ENCODE results near the gene ACAD10.
"Not testable (repeated sequence)": the region's sequence is repeated elsewhere in the genome, so short reads cannot be mapped to it uniquely, and the experiment has no call there.

ACAD10 gene

DNA sequence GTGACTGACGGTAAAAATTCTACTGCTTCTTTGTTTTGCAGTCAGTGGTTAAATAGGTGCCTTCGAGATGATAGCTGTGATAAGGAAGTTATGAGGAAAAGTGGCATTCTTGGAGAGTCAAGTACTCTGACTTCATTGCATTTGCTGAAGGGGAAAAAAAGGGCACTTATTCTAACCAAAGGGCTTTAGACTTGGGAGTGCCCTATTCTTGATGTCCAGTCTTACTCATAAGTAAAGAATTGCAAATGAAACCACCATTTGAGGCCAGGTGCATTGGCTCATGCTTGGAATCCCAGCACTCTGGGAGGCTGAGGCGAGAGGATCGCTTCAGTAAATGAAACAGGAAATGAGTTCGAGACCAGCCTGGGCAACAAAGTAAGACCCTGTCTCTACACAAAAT, 40.4 kb upstream of the ACAD10 start:
- POLR2A ChIA-PET, result no interaction called here
- DNase-seq (ENCODE audit: extremely low spot score), result no peak
- no peak for TF ChIP-seq FOXA1 (IDR thresholded peaks at IDR 0.05)
- no peak for TF ChIP-seq FOXK2 (IDR thresholded peaks at IDR 0.05)
- TF ChIP-seq BHLHE40 (IDR thresholded peaks at IDR 0.05; ENCODE audit: borderline replicate concordance), result no peak
- TF ChIP-seq SUZ12 (IDR thresholded peaks at IDR 0.05), result no peak
- no peak for TF ChIP-seq CTBP1 (IDR thresholded peaks at IDR 0.05; ENCODE audit: borderline replicate concordance)
- TF ChIP-seq LEF1 (IDR thresholded peaks at IDR 0.05; ENCODE audit: borderline replicate concordance), result no peak

DNA sequence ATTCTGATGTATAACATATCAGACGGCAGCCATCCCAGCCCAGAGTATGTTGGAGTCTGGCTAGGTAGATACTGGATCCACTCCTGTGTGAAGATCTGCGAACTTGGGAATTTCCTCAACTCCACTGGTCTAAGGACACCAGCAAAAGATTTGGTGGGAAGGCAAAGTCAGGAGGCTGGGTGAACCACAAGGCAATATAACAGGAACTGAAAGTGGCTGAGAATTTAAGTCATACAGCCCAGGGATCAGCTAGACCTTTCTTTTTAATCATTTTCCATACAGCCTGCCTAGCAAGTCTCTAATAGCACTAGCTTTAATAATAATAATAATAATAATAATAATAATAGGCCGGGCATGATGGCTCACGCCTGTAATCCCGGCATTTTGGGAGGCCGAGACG, 34.9 kb upstream of the ACAD10 start:
- CTCF ChIA-PET, result no interaction called here
- TF ChIP-seq LEF1 (IDR thresholded peaks at IDR 0.05; ENCODE audit: borderline replicate concordance) (no peak), SUZ12 (IDR thresholded peaks at IDR 0.05) (no peak), ARNT (IDR thresholded peaks at IDR 0.05) (no peak), FOXA1 (IDR thresholded peaks at IDR 0.05) (no peak), ZNF384 (IDR thresholded peaks at IDR 0.05) (no peak), FOXK2 (IDR thresholded peaks at IDR 0.05) (no peak), FOXM1 (IDR thresholded peaks at IDR 0.05; ENCODE audit: borderline replicate concordance) (no peak), NFRKB (IDR thresholded peaks at IDR 0.05) (no peak)
- DNase-seq (ENCODE audit: extremely low spot score), result no peak
- POLR2A ChIA-PET, result no interaction called here

More for the DNA sequence above, 40.4 kb upstream of the ACAD10 start:
- CTCF ChIA-PET, result no interaction called here

DNA sequence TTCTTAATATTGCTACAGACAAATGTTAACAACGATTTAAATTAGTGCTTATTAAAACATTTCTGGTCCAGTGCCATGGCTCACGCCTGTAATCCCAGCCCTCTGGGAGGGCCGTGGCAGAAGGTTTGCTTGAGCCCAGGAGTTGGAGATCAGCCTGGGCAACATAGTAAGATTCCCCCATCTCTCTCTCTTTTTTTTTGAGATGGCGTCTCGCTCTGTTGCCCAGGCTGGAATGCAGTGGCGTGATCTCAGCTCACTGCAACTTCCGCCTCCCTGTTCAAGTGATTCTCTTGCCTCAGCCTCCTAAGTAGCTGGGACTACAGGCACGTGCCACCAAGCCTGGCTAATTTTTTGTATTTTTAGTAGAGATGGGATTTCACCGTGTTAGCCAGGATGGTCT, 33.3 kb upstream of the ACAD10 start:
- DNase-seq (ENCODE audit: extremely low spot score); CTCF ChIA-PET; POLR2A ChIA-PET: not testable (repeated sequence)

DNA sequence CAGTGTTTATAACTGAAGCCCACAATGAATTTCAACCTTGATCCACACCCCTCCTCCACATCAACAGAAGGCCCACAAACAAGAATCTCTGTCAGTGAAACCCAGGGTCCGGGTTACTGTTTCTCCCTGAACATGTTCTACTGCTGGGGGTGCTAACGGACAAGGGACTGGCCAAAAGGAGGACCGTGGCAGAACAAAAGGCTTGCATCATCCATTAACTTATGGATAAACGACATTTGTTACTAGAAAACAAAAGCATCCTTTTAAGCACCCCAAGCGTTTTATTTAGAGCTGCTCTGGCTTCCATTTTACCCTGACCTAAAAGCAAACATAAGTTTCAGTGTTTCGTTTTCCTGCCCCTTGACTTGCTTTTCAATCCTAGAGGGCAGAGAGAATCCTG, 32.3 kb upstream of the ACAD10 start:
- POLR2A ChIA-PET, result no interaction called here

DNA sequence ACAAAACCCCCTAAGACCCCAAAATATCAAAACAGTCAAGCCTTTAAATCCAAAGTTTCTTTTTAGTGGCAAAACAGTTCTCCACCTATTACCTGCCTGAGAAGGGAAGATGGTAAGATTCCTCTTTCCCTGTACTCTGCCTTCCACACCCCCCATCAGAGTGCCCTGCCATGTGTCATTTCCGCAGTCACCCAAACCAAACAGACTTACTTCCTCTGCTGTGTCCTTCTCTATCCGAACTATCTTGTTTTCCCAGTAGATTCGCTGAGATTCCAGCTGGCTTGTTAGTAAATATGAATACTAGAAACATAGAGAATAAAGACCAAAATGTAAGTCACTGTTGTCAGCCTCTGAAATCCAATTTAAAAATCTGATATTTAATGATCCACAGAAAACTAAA, 30.5 kb upstream of the ACAD10 start:
- DNase-seq (ENCODE audit: extremely low spot score), result no peak
- TF ChIP-seq, protein P1, sequence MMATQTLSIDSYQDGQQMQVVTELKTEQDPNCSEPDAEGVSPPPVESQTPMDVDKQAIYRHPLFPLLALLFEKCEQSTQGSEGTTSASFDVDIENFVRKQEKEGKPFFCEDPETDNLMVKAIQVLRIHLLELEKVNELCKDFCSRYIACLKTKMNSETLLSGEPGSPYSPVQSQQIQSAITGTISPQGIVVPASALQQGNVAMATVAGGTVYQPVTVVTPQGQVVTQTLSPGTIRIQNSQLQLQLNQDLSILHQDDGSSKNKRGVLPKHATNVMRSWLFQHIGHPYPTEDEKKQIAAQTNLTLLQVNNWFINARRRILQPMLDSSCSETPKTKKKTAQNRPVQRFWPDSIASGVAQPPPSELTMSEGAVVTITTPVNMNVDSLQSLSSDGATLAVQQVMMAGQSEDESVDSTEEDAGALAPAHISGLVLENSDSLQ (IDR thresholded peaks at IDR 0.05), result no peak
- TF ChIP-seq ARNT (IDR thresholded peaks at IDR 0.05) (no peak), FOXA1 (IDR thresholded peaks at IDR 0.05) (no peak), LEF1 (IDR thresholded peaks at IDR 0.05; ENCODE audit: borderline replicate concordance) (no peak), FOXK2 (IDR thresholded peaks at IDR 0.05) (no peak), ELF4 (IDR thresholded peaks at IDR 0.05) (no peak), ZNF384 (IDR thresholded peaks at IDR 0.05) (no peak), CTBP1 (IDR thresholded peaks at IDR 0.05; ENCODE audit: borderline replicate concordance) (no peak), HDGF (IDR thresholded peaks at IDR 0.05; ENCODE audit: borderline replicate concordance) (no peak), NFRKB (IDR thresholded peaks at IDR 0.05) (no peak), SUZ12 (IDR thresholded peaks at IDR 0.05) (no peak), L3MBTL2 (conservative IDR thresholded peaks at IDR 0.05) (no peak), BHLHE40 (IDR thresholded peaks at IDR 0.05; ENCODE audit: borderline replicate concordance) (no peak), FOXM1 (IDR thresholded peaks at IDR 0.05; ENCODE audit: borderline replicate concordance) (no peak), TARDBP (IDR thresholded peaks at IDR 0.05) (no peak), SP1 (IDR thresholded peaks at IDR 0.05) (no peak)
- ChIA-PET CTCF (no interaction called here), POLR2A (interaction anchor here (1.0 kb wide), 1 partner anchor 12 kb away, joined by 3 read pairs; no protein-coding TSS in a partner anchor)

More for the DNA sequence above, 32.3 kb upstream of the ACAD10 start:
- TF ChIP-seq NFRKB (IDR thresholded peaks at IDR 0.05) (no peak), SUZ12 (IDR thresholded peaks at IDR 0.05) (no peak), ZNF384 (IDR thresholded peaks at IDR 0.05) (no peak), L3MBTL2 (conservative IDR thresholded peaks at IDR 0.05) (no peak), ARNT (IDR thresholded peaks at IDR 0.05) (no peak), FOXM1 (IDR thresholded peaks at IDR 0.05; ENCODE audit: borderline replicate concordance) (no peak), HDGF (IDR thresholded peaks at IDR 0.05; ENCODE audit: borderline replicate concordance) (no peak), TARDBP (IDR thresholded peaks at IDR 0.05) (no peak), CTBP1 (IDR thresholded peaks at IDR 0.05; ENCODE audit: borderline replicate concordance) (no peak), LEF1 (IDR thresholded peaks at IDR 0.05; ENCODE audit: borderline replicate concordance) (no peak), FOXK2 (IDR thresholded peaks at IDR 0.05) (no peak), ELF4 (IDR thresholded peaks at IDR 0.05) (no peak), SP1 (IDR thresholded peaks at IDR 0.05) (no peak), BHLHE40 (IDR thresholded peaks at IDR 0.05; ENCODE audit: borderline replicate concordance) (no peak)
- TF ChIP-seq, protein P1 (IDR thresholded peaks at IDR 0.05), result no peak
- CTCF ChIA-PET, result interaction anchor here (0.6 to 0.7 kb wide), 2 partner anchors 13 to 32 kb away, joined by 4 to 5 read pairs; partner anchors contain the start of gene BRAP
- DNase-seq (ENCODE audit: extremely low spot score), result no peak

DNA sequence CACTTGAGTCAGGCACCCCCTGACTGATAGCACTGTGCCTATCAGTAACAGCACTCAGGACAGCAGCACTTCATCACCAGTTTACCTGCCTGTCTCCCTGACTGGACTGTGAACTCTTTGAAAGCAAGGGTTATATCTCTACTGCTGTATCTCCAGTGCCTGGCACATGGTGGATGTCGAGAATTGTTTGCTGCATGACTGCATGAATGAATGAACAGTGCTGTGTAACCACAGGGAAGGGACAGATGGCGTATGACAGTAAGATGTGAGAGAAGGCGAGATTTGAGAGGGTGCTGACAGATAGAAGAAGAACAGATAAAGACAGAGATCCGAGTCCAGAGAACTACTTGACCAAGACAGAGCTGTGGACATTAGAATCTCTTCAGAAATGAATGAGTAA, 29.8 kb upstream of the ACAD10 start:
- POLR2A ChIA-PET, result no interaction called here
- CTCF ChIA-PET, result no interaction called here
- DNase-seq (ENCODE audit: extremely low spot score), result no peak
- no peak for TF ChIP-seq BHLHE40 (IDR thresholded peaks at IDR 0.05; ENCODE audit: borderline replicate concordance)
- TF ChIP-seq FOXA1 (IDR thresholded peaks at IDR 0.05), result no peak
- no peak for TF ChIP-seq SUZ12 (IDR thresholded peaks at IDR 0.05)
- no peak for TF ChIP-seq HDGF (IDR thresholded peaks at IDR 0.05; ENCODE audit: borderline replicate concordance)
- TF ChIP-seq TARDBP (IDR thresholded peaks at IDR 0.05), result no peak
- no peak for TF ChIP-seq ZNF384 (IDR thresholded peaks at IDR 0.05)
- TF ChIP-seq NFRKB (IDR thresholded peaks at IDR 0.05), result no peak
- no peak for TF ChIP-seq ARNT (IDR thresholded peaks at IDR 0.05)

DNA sequence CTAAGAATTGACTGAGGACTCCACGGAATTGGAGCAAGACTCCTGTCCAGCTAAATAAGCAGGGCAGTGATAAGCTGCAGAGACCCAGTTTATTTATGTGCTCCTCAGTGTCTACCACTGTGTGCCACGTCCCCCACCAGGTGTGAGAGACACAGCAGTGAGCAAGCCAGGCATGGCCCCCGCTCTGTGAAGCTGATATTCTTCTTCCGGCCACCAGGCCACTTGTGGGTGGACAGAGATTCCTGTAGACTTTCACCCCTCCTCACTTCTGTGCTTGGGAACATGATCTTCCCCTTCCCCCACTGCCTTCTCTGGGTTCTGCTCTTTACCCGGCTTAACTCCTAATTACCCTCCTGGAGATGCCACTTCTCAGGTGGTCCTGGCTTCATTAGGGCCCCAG, 21.4 kb upstream of the ACAD10 start:
- TF ChIP-seq ARNT (IDR thresholded peaks at IDR 0.05) (no peak), NFRKB (IDR thresholded peaks at IDR 0.05) (no peak), FOXM1 (IDR thresholded peaks at IDR 0.05; ENCODE audit: borderline replicate concordance) (no peak), FOXA1 (IDR thresholded peaks at IDR 0.05) (no peak), TARDBP (IDR thresholded peaks at IDR 0.05) (no peak), ELF4 (IDR thresholded peaks at IDR 0.05) (no peak), LEF1 (IDR thresholded peaks at IDR 0.05; ENCODE audit: borderline replicate concordance) (no peak), L3MBTL2 (conservative IDR thresholded peaks at IDR 0.05) (no peak), BHLHE40 (IDR thresholded peaks at IDR 0.05; ENCODE audit: borderline replicate concordance) (no peak), HDGF (IDR thresholded peaks at IDR 0.05; ENCODE audit: borderline replicate concordance) (no peak)
- TF ChIP-seq, protein P1 (IDR thresholded peaks at IDR 0.05), result no peak
- no peak for DNase-seq (ENCODE audit: extremely low spot score)
- ChIA-PET CTCF (interaction anchor here (0.5 kb wide), 1 partner anchor 70 kb away, joined by 3 read pairs; no protein-coding TSS in a partner anchor), POLR2A (no interaction called here)

All from HEK293T (cell line).